ENCODE data around the gene C16orf95.
"Not testable (repeated sequence)": the region's sequence is repeated elsewhere in the genome, so short reads cannot be mapped to it uniquely, and the experiment has no call there.

Gene C16orf95

DNA sequence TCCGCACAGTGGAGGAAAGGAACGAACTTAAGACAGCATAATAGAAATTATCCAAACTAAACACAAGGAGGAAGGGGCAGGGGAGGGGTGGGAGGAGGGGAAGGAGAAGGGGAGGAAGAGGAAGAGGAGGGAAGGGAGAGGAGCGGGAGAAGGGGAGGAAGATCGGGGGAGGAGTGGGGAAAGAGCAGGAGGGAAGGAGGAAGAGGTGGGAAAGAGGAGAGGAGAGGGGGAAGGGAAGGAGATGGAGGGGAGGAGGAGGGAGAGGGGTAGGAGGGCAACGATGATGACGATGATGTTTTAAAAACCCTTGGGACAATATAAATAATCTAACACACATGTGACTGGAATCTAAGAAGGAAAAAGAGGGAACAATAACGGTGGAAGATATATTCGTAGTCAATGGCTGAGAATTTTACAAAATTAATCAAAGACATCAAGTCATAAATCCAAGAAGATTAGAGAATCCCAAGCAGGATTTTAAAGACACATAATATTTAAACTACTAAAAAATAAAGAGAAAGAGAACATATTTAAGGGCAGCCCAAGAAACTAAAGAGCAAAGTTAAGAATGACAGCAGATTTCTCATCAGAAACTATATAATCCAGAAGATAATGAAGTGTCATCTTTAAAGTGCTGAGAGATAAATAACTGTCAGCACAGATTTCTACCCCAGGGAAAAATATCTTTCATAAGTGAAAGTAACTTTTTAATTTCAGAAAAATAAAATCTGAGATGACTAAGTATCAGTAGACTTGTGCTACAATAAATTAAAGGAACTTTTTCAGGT is 30.2 kb downstream of the C16orf95 start:
- DNase-seq (ENCODE audit: low read depth) = no peak

DNA sequence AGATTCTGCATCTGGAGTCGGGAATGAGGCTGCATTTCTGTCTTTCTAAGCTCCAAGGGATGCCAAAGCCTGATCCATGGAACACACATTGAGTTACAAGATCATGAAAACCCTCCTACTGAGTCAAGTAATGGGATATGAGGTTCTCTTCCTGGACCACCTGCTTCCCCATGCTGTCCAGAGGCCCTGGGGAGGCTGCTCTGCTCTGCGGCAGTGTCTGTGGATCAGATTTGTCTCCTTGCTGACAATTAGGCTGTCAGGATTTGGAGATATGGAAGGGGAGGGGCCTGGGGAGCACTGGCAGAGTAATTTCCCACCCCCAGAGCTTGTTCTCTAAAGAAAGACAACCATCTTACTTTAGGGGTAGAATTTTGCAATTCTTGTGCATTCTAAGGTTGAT is 33.0 kb downstream of the C16orf95 start:
- DNase-seq (ENCODE audit: low read depth) = no peak

DNA sequence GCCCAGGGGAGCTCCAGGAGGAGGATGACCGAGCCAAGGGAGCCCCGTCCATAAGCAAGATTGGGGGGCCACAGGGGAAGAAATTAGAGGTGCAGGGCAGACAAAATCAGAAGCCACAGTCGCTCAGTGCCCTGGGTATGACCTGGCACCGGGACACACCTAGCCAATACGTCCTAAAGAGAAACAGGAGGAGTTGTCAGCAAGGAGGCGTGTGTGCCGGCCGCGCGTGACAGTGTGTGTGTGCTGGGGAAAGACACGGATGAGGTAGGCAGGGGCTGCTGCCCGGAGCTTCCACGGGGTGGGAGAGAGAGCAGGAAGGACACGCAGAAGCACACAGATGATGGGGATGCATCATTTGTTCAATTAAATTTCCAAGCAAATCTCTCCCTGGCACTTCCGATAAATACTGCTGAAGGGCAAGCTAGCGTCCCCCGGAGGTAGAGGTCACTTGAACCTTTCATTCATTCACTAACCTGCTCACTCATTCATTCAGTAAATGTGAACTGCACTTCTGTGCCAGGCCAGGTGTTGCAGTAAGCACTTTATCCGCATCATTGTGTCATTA is 38.0 kb downstream of the C16orf95 start:
- no peak for DNase-seq (ENCODE audit: low read depth)

GRCh38 chr16:87278191-87279093 is 38.8 kb downstream of the C16orf95 start:
- no peak for DNase-seq (ENCODE audit: low read depth)

- DNase-seq (ENCODE audit: low read depth) = no peak
Observed at GRCh38 chr16:87276924-87277323, 40.3 kb downstream of the C16orf95 start.

GRCh38 chr16:87276091-87276701 is 41.0 kb downstream of the C16orf95 start:
- no peak for DNase-seq (ENCODE audit: low read depth)

GRCh38 chr16:87274794-87275193 is 42.4 kb downstream of the C16orf95 start:
- no peak for DNase-seq (ENCODE audit: low read depth)

GRCh38 chr16:87273471-87274030 is 43.6 kb downstream of the C16orf95 start:
- no peak for DNase-seq (ENCODE audit: low read depth)

DNA sequence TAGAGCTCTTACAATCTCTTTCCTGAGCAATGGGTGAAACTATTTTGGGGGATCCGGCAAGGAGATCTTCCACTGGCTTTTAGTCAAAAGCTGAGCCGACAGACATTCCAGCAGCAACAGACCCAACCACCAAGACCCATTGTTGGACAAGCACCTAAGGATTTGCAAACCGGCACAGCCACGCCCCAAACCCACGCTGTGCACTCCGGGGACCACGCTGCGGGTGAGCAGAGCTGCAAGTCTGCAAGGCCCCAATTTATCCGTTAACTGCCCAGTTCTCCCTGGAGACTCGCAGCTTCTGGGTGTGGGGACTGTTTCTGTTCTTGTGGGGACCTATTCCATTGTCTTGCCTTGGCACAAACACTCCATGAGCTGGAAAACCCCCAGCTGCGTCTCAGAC is 45.9 kb downstream of the C16orf95 start:
- DNase-seq (ENCODE audit: low read depth) = no peak

DNA sequence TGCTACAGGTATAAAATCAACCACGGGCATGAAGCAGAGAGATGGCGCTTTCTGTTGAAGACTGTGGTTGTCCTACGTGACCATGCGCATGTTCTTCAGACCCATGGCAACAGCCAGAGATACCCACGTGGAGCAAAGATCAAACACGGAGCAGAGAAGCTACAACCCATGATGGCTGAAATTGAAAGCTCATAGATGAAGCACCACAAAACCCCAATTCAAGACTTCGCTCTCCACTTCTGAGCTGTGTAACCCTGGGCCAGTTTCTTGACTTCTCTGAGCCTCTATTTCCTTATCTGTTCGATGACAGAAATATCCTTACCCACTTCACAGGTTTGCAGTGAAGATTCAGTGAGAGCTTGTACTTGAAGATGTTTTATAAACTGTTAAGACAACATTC is 49.6 kb downstream of the C16orf95 start:
- DNase-seq (ENCODE audit: low read depth) = no peak

- DNase-seq (ENCODE audit: low read depth) = no peak
Observed at GRCh38 chr16:87266846-87267245, 50.3 kb downstream of the C16orf95 start.

DNA sequence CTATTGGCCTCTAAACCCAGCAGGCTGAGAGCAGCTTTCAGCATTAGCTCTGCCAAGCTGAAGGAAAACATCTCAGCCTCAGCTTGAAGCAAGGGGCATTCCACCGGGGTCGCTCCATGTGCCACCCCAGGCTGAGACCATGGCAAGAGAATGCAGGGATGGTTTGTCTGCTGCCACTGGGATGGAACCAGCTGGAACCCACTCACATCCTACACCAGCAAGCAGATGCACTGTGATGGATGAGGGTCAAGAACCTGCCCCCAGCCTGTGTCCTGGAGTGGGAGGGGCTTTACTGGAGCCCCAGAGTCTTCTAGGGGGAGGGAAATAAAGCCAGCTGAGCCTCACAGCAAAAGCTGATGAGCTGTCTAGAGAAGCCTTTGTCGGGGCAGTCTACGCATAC is 51.9 kb downstream of the C16orf95 start:
- no peak for DNase-seq (ENCODE audit: low read depth)

DNA sequence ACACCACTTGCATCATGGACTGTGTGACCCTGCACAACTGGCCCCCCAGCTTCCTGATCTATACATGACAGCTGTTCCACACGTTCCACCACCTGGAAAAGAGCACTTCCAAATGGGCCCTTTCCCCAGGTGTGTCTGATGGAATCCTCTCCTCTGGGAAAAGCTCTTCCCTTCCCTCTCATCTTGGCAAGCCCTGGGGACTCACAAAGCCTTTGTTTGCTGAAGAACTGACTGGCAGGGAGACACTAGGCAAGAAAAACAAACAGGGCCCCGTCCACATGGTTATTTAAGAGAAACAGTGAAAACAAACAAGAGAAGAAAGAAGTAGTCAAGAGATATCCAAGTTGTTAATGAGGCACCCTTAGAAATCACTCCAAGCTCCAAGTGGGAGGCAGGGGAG is 52.6 kb downstream of the C16orf95 start:
- no peak for DNase-seq (ENCODE audit: low read depth)

GRCh38 chr16:87263418-87264052 is 53.7 kb downstream of the C16orf95 start:
- no peak for DNase-seq (ENCODE audit: low read depth)

DNA sequence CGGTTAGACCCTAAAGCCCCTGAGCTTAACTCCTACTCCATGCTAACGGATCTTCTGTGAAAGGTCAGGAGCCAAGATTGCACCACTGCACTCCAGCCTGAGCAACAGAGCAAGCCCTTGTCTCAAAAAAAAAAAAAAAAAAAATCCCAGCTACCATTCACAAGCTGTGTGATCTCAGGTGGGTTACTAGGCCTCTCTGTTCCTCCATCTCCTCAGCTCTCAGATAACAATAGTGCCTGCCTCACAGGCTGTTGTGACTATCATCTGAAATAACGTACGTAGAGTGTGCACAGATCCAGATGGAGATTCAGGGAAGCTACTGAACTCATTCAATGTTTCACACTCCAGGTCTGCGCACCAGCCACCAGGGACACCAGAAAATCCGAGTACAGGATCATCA is 57.8 kb downstream of the C16orf95 start:
- no peak for DNase-seq (ENCODE audit: low read depth)

- DNase-seq (ENCODE audit: low read depth) = not testable (repeated sequence)
Observed at GRCh38 chr16:87258653-87259052, 58.5 kb downstream of the C16orf95 start.

DNA sequence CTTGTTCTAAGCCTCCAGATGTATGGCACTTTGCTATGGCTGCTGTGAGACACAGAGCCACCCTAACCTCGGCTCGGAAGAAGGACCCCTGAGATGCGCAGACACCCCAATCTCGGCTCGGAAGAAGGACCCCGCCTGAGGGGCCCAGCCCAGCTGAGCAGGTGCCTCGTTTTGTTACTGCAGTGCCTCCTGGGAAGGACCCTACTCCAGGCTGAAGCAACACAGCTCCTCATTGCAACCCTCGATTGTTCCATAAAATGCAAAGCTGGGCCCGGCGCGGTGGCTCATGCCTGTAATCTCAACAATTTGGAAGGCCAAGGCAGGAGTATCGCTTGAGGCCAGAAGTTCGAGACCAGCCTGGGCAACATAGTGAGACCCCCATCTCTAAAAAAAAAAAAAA is 61.3 kb downstream of the C16orf95 start:
- DNase-seq (ENCODE audit: low read depth) = no peak

GRCh38 chr16:87254734-87255133 is 62.5 kb downstream of the C16orf95 start:
- no peak for DNase-seq (ENCODE audit: low read depth)

- no peak for DNase-seq (ENCODE audit: low read depth)
Observed at GRCh38 chr16:87254296-87254695, 62.9 kb downstream of the C16orf95 start.

- no peak for DNase-seq (ENCODE audit: low read depth)
Observed at GRCh38 chr16:87253536-87253935, 63.7 kb downstream of the C16orf95 start.
